ENCODE measurements around the gene ZNF346.
"Not testable (repeated sequence)": the region's sequence is repeated elsewhere in the genome, so short reads cannot be mapped to it uniquely, and the experiment has no call there.

ZNF346 gene

GRCh38 chr5:177022386-177023302 is at the start of gene ZNF346:
ZNF346 (plus strand) TSS chr5:177022696; CDS start chr5:177022739, 43 bp downstream.
- DNase-seq (ENCODE audit: low spot score), result peak; percentile 96

- DNase-seq (ENCODE audit: low spot score), result no peak
These were observed 42.8 kb upstream of the ZNF346 start for GRCh38 chr5:176979669-176980068.

- DNase-seq (ENCODE audit: low spot score), result no peak
These were observed 41.7 kb upstream of the ZNF346 start for GRCh38 chr5:176980818-176981217.

- DNase-seq (ENCODE audit: low spot score), result not testable (repeated sequence)
These were observed 39.4 kb upstream of the ZNF346 start for GRCh38 chr5:176983112-176983511.

DNA sequence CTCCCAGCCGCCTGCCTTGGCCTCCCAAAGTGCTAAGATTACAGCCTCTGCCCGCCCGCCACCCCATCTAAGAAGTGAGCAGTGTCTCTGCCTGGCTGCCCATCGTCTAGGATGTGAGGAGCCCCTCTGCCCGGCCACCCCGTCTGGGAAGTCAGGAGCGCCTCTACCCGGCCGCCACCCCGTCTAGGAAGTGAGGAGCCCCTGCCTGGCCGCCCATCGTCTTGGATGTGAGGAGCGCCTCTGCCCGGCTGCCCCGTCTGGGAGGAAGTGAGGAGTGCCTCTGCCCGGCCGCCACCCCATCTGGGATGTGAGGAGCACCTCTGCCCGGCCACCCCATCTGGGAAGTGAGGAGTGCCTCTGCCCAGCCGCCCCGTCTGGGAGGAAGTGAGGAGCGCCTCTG is 38.9 kb upstream of the ZNF346 start:
- not testable (repeated sequence) for DNase-seq (ENCODE audit: low spot score)

DNA sequence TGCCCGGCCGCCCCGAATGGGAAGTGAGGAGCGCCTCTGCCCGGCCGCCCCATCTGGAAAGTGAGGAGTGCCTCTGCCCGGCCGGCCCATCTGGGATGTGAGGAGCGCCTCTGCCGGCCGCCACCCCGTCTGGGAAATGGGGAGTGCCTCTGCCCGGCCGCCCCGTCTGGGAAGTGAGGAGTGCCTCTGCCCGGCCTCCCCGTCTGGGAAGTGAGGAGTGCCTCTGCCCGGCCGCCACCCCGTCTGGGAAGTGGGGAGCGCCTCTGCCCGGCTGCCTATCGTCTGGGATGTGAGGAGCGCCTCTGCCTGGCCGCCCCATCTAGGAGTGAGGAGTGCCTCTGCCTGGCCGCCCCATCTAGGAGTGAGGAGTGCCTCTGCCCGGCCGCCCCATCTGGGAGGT is 38.3 kb upstream of the ZNF346 start:
- DNase-seq (ENCODE audit: low spot score), result not testable (repeated sequence)

DNA sequence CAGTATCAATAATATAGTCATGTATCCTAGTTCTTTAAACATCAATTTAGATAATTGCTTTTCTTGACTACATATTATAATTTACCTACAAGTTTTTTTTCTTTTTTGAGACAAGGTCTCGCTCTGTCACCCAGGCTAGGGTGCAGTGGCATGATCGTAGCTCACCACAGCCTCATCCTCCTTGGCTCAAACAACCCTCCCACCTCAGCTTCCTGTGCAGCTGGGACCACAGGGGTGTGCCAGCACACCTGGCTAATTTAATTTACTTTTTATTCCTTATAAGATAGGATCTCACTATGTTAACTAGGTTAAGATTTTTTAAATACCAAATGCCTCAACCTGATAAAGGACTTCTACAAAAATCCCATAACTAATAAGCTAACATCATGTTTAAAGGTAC is 37.0 kb upstream of the ZNF346 start:
- DNase-seq (ENCODE audit: low spot score), result no peak

GRCh38 chr5:176986280-176986679 is 36.2 kb upstream of the ZNF346 start:
- DNase-seq (ENCODE audit: low spot score), result no peak

DNA sequence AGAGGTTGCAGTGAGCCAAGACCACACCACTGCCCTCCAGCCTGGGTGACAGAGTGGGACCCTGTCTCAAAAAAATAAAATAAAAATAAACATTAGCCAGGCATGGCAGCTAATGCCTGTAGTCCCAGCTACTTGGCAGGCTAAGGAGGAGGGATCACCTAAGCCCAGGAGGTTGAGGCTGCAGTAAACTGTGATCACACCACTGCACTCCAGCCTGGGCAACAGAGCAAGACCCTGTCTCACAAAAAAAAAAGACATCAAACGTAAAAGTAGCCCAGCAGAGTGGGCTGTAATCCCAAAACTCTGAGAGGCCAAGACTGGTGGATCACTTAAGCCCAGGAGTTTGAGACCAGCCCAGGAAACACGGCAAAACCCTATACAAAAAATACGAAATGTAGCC is 34.9 kb upstream of the ZNF346 start:
- no peak for DNase-seq (ENCODE audit: low spot score)

- DNase-seq (ENCODE audit: low spot score), result not testable (repeated sequence)
These were observed 29.4 kb upstream of the ZNF346 start for GRCh38 chr5:176993081-176993480.

- no peak for DNase-seq (ENCODE audit: low spot score)
These were observed 27.9 kb upstream of the ZNF346 start for GRCh38 chr5:176994460-176995121.

DNA sequence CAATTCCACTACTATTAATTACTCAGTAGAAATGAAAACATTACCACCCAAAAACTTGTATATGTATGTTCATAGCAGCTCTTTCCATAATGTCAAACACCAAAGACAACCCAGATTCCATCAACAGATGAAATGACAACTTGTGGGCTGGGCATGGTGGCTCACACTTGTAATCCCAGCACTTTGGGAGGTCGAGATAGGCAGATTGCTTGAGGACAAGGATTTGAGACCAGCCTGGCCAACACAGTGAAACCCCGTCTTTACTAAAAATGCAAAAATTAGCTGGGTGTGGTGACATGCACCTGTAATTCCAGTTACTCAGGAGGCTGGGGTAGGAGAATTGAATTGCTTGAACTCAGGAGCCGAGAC is 27.4 kb upstream of the ZNF346 start:
- no peak for DNase-seq (ENCODE audit: low spot score)

DNA sequence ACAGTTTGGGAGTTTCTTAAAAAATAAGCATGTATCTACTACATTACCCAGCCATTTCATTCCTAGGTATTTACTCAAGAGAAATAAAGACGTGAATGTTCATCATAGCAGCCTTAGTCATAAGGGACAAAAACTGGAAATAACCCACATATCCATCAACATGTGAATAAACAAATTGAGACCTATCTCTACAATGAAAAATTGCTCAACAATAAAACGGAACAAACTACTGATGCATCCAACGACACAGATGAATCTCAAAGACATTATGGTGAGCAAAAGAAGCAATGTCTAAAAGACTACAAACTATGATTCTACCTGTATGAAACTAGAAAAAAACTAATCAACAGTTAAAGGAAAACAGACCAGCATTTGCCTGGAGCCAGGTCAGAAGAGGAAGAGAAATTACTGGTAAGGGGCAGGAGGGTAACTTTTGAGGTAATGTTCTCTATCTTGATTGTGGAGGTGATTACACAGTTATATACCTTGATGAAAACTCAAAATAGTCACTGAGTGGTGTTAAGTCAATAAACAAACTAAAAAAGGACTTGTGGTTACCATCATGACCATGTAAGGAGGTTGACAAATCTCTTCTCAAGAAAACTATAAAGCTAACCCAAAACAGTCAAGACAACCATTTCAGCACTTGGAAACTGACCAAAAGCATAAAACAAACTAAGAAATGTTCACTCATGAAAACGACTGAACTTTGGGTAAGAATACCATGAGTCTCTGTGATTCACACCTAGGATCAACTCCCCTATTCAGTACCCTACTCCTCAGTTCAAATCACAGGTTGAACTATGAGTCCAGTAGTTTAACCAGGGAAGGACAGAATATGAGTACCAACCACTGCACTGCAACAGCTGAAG is 26.4 kb upstream of the ZNF346 start:
- DNase-seq (ENCODE audit: low spot score), result no peak

- no peak for DNase-seq (ENCODE audit: low spot score)
These were observed 25.7 kb upstream of the ZNF346 start for GRCh38 chr5:176996780-176997179.

DNA sequence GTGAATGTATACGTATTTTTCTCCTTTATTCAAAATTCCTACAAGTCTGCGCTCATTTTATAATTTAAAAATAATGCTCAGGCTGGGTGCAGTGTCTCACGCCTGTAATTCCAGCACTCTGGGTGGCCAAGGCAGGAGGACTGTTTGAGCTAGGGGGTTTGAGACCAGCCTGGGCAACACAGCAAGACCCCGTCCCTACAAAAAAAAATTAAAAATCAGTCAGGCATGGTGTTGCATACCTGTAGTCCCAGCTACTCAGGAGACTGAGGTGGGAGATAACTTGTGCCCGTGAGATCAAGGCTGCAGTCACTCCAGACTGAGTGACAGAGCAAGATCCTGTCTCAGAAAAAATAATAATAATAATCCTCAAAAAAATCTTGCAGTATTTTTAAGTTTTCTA is 23.7 kb upstream of the ZNF346 start:
- DNase-seq (ENCODE audit: low spot score), result no peak

DNA sequence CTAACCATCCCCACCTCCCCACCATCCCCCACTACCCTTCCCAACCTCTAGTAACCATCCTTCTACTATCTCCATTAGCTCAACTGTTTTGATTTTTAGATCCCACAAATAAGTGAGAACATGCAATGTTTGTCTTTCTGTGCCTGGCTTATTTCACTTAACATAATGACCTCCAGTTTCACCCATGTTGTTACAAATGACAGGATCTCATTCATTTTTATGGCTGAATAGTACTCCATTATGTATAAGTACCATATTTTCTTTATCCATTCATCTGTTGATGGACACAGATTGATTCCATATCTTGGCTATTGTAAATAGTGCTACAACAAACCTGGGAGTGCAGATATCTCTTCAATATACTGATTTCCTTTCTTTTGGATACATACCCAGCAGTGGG is 23.0 kb upstream of the ZNF346 start:
- DNase-seq (ENCODE audit: low spot score), result not testable (repeated sequence)

GRCh38 chr5:177003649-177004048 is 18.8 kb upstream of the ZNF346 start:
- no peak for DNase-seq (ENCODE audit: low spot score)

- DNase-seq (ENCODE audit: low spot score), result no peak
These were observed 17.5 kb upstream of the ZNF346 start for GRCh38 chr5:177004961-177005360.

DNA sequence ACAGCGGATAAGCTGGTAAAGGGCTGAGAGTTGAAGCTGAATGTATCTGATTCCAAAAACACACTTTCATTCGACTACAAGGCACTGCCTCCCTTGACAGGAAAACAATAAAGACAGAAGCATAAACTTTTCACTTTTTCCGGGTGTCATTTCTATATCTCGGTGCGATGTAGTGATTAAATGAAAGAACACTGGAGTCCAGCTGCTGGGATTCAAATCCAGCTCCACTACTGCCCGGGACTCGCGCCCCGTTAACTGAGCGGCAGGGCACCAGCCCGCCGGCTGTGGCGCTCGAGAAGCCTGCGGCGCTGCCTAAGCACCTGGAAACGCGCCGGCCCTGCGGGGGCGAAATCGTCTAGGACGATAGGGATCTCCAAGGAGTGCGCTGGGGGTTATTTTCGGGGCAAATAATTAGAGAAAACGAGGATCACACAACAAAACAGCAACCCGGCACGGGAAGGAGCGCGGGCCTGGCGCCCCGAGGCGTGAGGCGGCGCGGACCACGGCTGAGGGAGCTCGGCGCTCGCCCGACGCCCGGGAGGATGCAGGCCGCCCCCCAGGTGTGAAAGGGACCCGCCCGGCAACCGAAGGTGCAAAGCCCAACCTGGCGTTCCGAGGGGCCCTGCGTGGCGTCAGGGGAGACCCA is 16.8 kb upstream of the ZNF346 start:
- DNase-seq (ENCODE audit: low spot score), result peak; percentile 66

GRCh38 chr5:177006265-177006972 is 16.1 kb upstream of the ZNF346 start, which contains the start of gene UIMC1:
UIMC1 (minus strand) TSS chr5:177006779; CDS start chr5:176982615, 24,164 bp downstream.
- DNase-seq (ENCODE audit: low spot score), result peak; percentile 83

DNA sequence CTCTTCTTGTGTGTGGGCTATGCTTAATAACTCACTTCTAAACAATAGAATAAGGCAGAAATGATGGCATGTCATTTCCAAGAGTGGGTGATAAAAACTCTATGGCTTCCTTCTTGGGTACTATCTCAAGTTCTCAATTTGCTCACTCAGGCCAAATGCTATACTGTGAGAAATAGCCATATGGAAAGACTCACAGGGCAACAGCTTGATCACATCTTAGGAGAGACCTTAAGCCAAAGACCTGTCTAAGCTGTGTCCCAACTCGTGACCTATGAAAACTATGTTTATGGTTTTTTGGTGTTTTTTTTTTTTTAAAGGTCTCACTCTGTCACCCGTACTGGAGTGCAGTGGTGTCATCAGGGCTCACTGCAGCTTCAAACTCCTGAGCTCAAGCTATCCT is 13.8 kb upstream of the ZNF346 start:
- no peak for DNase-seq (ENCODE audit: low spot score)

Data from HuH-7.5 (cell line).